H1 (cell line): ENCODE results near the gene TTC4. TPM values are rescaled to one million over a fixed set of nuclear protein-coding genes. Genes with fewer than 3 reads are reported as not detected.

ENCODE experiments used
- CBX8 ChIP-seq: fragments of 300-800, 300-1000 bp; sonication (generic); IDR thresholded peaks from 2 replicates; pipeline ENCODE4 v1.7.1; 2016; ENCODE audit warnings: low read depth, low read length, borderline replicate concordance
- CHD7 ChIP-seq: fragments of 300-600 bp; sonication (generic); IDR thresholded peaks from 2 replicates; pipeline ENCODE4 v1.7.1; 2012; ENCODE audit warnings: low read length, moderate library complexity, mild to moderate bottlenecking, inconsistent platforms; ENCODE audit not compliant: insufficient replicate concordance
- CREB1 ChIP-seq: IDR thresholded peaks from 2 replicates; pipeline ENCODE4 v1.6.1; 2012; ENCODE audit warnings: inconsistent platforms
- SAP30 ChIP-seq: fragments of 300-600 bp; sonication (generic); IDR thresholded peaks from 2 replicates; pipeline ENCODE4 v1.7.1; 2012; ENCODE audit warnings: low read length, moderate library complexity, mild to moderate bottlenecking, inconsistent platforms; ENCODE audit not compliant: insufficient read depth, insufficient replicate concordance
- polyA plus RNA-seq, 7 experiments: library from polyadenylated mRNA; depleted of rRNA in 3 of 7; stranded (reverse) in 5 of 7; unstranded in 2 of 7; fragments of >200 nt in 5 of 7; fragments of 200-250 nt in 2 of 7; gene quantifications; 1 replicate in 5 of 7; 2 replicates in 1 of 7; 4 replicates in 1 of 7; pipeline versions ENCODE4 v1.2.1 to v1.2.3, GENCODE V29; 2011 to 2013; ENCODE audit warnings: missing spikeins in 2 of 7, mixed read lengths in 2 of 7
- total RNA-seq: library from RNA; stranded (reverse); fragmentation: NEBNext Ultra II Directional; extraction: Animal tissue kit (Norgen Biotek cat#: 25700); gene quantifications from 2 replicates; pipeline ENCODE4 v1.2.1, GENCODE V29; 2021

Gene TTC4
- total and polyA plus RNA-seq, 2 of the 8 experiments (the other 6 are each of a cell fraction or from before 2014, with no cell fraction given) = 21.0 to 25.1 TPM

GRCh38 chr1:54741531-54741930 lies 25.9 kb downstream of the TTC4 start (continued):
- no peak for TF ChIP-seq CHD7
- TF ChIP-seq CREB1 = no peak
- no peak for TF ChIP-seq CBX8
- no peak for TF ChIP-seq SAP30
